Smooth muscle cell (in vitro differentiated cells): ENCODE measurements around the gene CLDN5. TPM values are rescaled to one million over a fixed set of nuclear protein-coding genes. Genes with fewer than 3 reads are reported as not detected.
A peak's percentile ranks its signal among the peaks of the same experiment; 100 is the strongest.

Experiments
- DNase-seq: peaks from one replicate; lab custom pipeline; 2025; ENCODE audit not compliant: unreplicated experiment; lab: John Stamatoyannopoulos, UW
- H2AFZ ChIP-seq: fragments of 200-600 bp; sonication (generic); 2 replicates; pipeline ENCODE4 v1.6.0; 2016; ENCODE audit warnings: antibody characterized with exemption, low read depth, mild to moderate bottlenecking
- H3F3A ChIP-seq: fragments of 200-600 bp; sonication (generic); 2 replicates; pipeline ENCODE4 v1.6.0; 2017; ENCODE audit warnings: antibody characterized with exemption, low read depth
- H3K27ac ChIP-seq: fragments of 200-600 bp; sonication (generic); 2 replicates; pipeline ENCODE4 v1.5.1; 2016; ENCODE audit warnings: low read depth, mild to moderate bottlenecking
- H3K27me3 ChIP-seq: fragments of 200-600 bp; sonication (generic); 2 replicates; pipeline ENCODE4 v1.6.1; 2016; ENCODE audit warnings: low read depth, mild to moderate bottlenecking
- H3K36me3 ChIP-seq: fragments of 200-600 bp; sonication (generic); 2 replicates; pipeline ENCODE4 v1.5.1; 2016; ENCODE audit warnings: low read depth
- H3K4me1 ChIP-seq: fragments of 200-600 bp; sonication (generic); 2 replicates; pipeline ENCODE4 v1.5.1; 2016; ENCODE audit warnings: low read depth
- H3K4me2 ChIP-seq: fragments of 200-600 bp; sonication (generic); 2 replicates; pipeline ENCODE4 v1.6.0; 2016; ENCODE audit warnings: mild to moderate bottlenecking
- H3K4me3 ChIP-seq: fragments of 200-600 bp; sonication (generic); 2 replicates; pipeline ENCODE4 v1.5.1; 2016; ENCODE audit warnings: mild to moderate bottlenecking
- H3K79me2 ChIP-seq: fragments of 200-600 bp; sonication (generic); 2 replicates; pipeline ENCODE4 v1.6.0; 2016; ENCODE audit warnings: low read depth, mild to moderate bottlenecking
- H3K9ac ChIP-seq: fragments of 200-600 bp; sonication (generic); 2 replicates; pipeline ENCODE4 v1.6.0; 2016; ENCODE audit warnings: low read depth
- H3K9me3 ChIP-seq: fragments of 200-600 bp; sonication (generic); replicated peaks from 2 replicates; pipeline ENCODE4 v1.5.1; 2016; ENCODE audit warnings: low read depth
- H4K20me1 ChIP-seq: fragments of 200-600 bp; sonication (generic); 2 replicates; pipeline ENCODE4 v1.6.0; 2016; ENCODE audit warnings: low read depth
- WGBS: methylation state at CpG from one replicate; pipeline ENCODE4 v1.1.7; 2016; ENCODE audit warnings: low lambda C conversion rate; 5-methylcytosine and 5-hydroxymethylcytosine counted together
- polyA plus RNA-seq: library from polyadenylated mRNA; unstranded; fragments of >200 nt; fragmentation: Nextera tagmentation; extraction: Ambion mirVana; gene quantifications from 2 replicates; pipeline ENCODE4 v1.2.1, GENCODE V29; 2016
- total RNA-seq: library from RNA; depleted of rRNA; stranded (reverse); fragments of >200 nt; gene quantifications from 2 replicates; pipeline ENCODE4 v1.2.3, GENCODE V29; 2014
- TF ChIP-seq, protein P1 (sequence below): fragments of 200-600 bp; sonication (generic); IDR thresholded peaks from 2 replicates; pipeline ENCODE4 v1.5.1; 2017; ENCODE audit warnings: borderline replicate concordance, mild to moderate bottlenecking, antibody characterized with exemption; ENCODE audit not compliant: insufficient read depth, poor library complexity, severe bottlenecking

CLDN5 gene
- total and polyA plus RNA-seq, 2 experiments from 2014 or later, result 0.11 TPM; not detected in 1

GRCh38 chr22:19483481-19484244 is 40.5 kb downstream of the CLDN5 start:
- WGBS, result 93% methylated on average over 8 of the region's 8 CpGs
- H4K20me1 ChIP-seq, result no peaks in the 10 kb centered on the region
- no peak overlapping the region for H2AFZ ChIP-seq
- no peak overlapping the region for H3K4me2 ChIP-seq
- no peak overlapping the region for H3K9ac ChIP-seq
- H3F3A ChIP-seq, result no peaks in the 10 kb centered on the region
- H3K27ac ChIP-seq, result no peak overlapping the region
- H3K9me3 ChIP-seq, result no peaks in the 10 kb centered on the region
- H3K4me1 ChIP-seq, result peaks cover 8% of the 10 kb centered on the region
- H3K4me3 ChIP-seq, result no peak overlapping the region
- H3K27me3 ChIP-seq, result no peaks in the 10 kb centered on the region
- TF ChIP-seq, protein P1, sequence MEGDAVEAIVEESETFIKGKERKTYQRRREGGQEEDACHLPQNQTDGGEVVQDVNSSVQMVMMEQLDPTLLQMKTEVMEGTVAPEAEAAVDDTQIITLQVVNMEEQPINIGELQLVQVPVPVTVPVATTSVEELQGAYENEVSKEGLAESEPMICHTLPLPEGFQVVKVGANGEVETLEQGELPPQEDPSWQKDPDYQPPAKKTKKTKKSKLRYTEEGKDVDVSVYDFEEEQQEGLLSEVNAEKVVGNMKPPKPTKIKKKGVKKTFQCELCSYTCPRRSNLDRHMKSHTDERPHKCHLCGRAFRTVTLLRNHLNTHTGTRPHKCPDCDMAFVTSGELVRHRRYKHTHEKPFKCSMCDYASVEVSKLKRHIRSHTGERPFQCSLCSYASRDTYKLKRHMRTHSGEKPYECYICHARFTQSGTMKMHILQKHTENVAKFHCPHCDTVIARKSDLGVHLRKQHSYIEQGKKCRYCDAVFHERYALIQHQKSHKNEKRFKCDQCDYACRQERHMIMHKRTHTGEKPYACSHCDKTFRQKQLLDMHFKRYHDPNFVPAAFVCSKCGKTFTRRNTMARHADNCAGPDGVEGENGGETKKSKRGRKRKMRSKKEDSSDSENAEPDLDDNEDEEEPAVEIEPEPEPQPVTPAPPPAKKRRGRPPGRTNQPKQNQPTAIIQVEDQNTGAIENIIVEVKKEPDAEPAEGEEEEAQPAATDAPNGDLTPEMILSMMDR, result no peak
- H3K79me2 ChIP-seq, result peaks cover 8% of the 10 kb centered on the region
- no peak for DNase-seq
- no peaks in the 10 kb centered on the region for H3K36me3 ChIP-seq

GRCh38 chr22:19482297-19482696 is 41.9 kb downstream of the CLDN5 start:
- H3K4me1 ChIP-seq, result peaks cover 17% of the 10 kb centered on the region
- no peak for DNase-seq
- H3K9me3 ChIP-seq, result no peaks in the 10 kb centered on the region
- peaks cover 21% of the 10 kb centered on the region for H3K79me2 ChIP-seq
- 97% methylated on average over 9 of the region's 9 CpGs for WGBS
- no peaks in the 10 kb centered on the region for H3K36me3 ChIP-seq
- no peak overlapping the region for H3K27ac ChIP-seq
- TF ChIP-seq, protein P1, result no peak
- H3K4me2 ChIP-seq, result no peak overlapping the region
- H2AFZ ChIP-seq, result no peak overlapping the region
- H3K4me3 ChIP-seq, result no peak overlapping the region
- no peaks in the 10 kb centered on the region for H3F3A ChIP-seq
- H4K20me1 ChIP-seq, result peaks cover 13% of the 10 kb centered on the region
- H3K9ac ChIP-seq, result no peak overlapping the region
- no peaks in the 10 kb centered on the region for H3K27me3 ChIP-seq

GRCh38 chr22:19480789-19481188 is 43.4 kb downstream of the CLDN5 start:
- Histone ChIP-seq H3K9ac (no peak overlapping the region), H4K20me1 (peaks cover 27% of the 10 kb centered on the region), H3K27me3 (no peaks in the 10 kb centered on the region), H3K9me3 (no peaks in the 10 kb centered on the region), H3K79me2 (peaks cover 37% of the 10 kb centered on the region), H3K4me2 (peak overlapping the region; percentile 87), H2AFZ (no peak overlapping the region), H3K27ac (no peak overlapping the region), H3F3A (no peaks in the 10 kb centered on the region), H3K4me3 (no peak overlapping the region), H3K36me3 (no peaks in the 10 kb centered on the region), H3K4me1 (peaks cover 18% of the 10 kb centered on the region)
- WGBS, result 81% methylated on average over 10 of the region's 10 CpGs
- TF ChIP-seq, protein P1, result no peak
- DNase-seq, result no peak

GRCh38 chr22:19480173-19480568 is 44.0 kb downstream of the CLDN5 start:
- no peaks in the 10 kb centered on the region for H3K9me3 ChIP-seq
- DNase-seq, result no peak
- no peak overlapping the region for H3K27ac ChIP-seq
- peaks cover 33% of the 10 kb centered on the region for H4K20me1 ChIP-seq
- peak overlapping the region; percentile 97 for H2AFZ ChIP-seq
- WGBS, result 4% methylated on average over 3 of the region's 15 CpGs
- TF ChIP-seq, protein P1, result no peak
- H3F3A ChIP-seq, result no peaks in the 10 kb centered on the region
- peak overlapping the region; percentile 87 for H3K4me2 ChIP-seq
- H3K4me1 ChIP-seq, result peaks cover 18% of the 10 kb centered on the region
- H3K79me2 ChIP-seq, result peaks cover 43% of the 10 kb centered on the region
- H3K36me3 ChIP-seq, result no peaks in the 10 kb centered on the region
- H3K4me3 ChIP-seq, result peak overlapping the region; percentile 91
- H3K27me3 ChIP-seq, result no peaks in the 10 kb centered on the region
- peak overlapping the region; percentile 50 for H3K9ac ChIP-seq
